SW 1271 (cell line): ENCODE data around the gene REV3L.
A peak's percentile ranks its signal among the peaks of the same experiment; 100 is the strongest.
"Not testable (repeated sequence)": the region's sequence is repeated elsewhere in the genome, so short reads cannot be mapped to it uniquely, and the experiment has no call there.

Experiments used
- DNase-seq, 2 experiments: peaks; one replicate each; lab custom pipeline; 2025; lab: John Stamatoyannopoulos, UW

Gene REV3L, protein sequence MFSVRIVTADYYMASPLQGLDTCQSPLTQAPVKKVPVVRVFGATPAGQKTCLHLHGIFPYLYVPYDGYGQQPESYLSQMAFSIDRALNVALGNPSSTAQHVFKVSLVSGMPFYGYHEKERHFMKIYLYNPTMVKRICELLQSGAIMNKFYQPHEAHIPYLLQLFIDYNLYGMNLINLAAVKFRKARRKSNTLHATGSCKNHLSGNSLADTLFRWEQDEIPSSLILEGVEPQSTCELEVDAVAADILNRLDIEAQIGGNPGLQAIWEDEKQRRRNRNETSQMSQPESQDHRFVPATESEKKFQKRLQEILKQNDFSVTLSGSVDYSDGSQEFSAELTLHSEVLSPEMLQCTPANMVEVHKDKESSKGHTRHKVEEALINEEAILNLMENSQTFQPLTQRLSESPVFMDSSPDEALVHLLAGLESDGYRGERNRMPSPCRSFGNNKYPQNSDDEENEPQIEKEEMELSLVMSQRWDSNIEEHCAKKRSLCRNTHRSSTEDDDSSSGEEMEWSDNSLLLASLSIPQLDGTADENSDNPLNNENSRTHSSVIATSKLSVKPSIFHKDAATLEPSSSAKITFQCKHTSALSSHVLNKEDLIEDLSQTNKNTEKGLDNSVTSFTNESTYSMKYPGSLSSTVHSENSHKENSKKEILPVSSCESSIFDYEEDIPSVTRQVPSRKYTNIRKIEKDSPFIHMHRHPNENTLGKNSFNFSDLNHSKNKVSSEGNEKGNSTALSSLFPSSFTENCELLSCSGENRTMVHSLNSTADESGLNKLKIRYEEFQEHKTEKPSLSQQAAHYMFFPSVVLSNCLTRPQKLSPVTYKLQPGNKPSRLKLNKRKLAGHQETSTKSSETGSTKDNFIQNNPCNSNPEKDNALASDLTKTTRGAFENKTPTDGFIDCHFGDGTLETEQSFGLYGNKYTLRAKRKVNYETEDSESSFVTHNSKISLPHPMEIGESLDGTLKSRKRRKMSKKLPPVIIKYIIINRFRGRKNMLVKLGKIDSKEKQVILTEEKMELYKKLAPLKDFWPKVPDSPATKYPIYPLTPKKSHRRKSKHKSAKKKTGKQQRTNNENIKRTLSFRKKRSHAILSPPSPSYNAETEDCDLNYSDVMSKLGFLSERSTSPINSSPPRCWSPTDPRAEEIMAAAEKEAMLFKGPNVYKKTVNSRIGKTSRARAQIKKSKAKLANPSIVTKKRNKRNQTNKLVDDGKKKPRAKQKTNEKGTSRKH (N-terminal part only)

DNA sequence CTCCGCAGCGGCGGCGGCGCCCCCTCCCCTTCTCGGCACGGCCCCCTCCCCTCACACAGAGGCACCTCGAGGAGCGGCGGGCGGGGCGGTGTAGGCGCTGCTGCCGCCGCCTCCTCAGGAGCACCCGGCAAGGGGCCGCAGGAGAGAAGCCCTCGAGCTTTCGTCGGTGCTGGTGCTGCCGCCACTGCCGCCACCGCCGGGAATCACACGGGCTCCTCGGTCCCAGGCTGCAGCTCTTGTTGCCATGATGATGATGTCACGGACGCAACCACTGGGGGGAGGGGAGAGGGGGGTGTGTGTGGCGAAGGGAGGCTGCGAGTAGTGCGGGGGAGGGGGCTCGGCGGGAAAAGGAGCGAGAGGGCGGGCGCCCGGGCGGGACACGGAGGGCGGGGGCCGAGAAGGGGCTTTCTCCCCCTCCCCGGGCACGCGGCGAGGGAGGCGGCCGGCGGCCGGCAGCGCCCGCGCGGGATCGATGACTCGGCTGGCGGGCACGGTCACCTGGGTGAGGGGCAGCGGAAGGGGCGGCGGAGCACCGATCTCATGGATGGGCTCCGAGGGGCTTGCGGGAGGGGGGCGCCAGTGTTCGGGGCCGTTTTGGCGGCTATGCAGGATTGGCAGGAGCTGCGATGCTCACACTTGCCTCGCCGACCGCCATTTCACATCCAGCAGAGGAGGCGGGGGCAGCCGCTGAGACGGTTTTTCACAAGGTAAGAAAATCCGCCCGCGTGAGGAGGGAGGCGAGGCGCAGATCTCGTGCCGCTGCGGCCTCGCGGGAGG is at the start of gene REV3L:
Gene REV3L (minus strand): TSS at position 260 of the 777 bp plus-strand sequence. CDS start 330 bp downstream, outside the sequence.
- DNase-seq: peak; percentile 78 to 81

DNA sequence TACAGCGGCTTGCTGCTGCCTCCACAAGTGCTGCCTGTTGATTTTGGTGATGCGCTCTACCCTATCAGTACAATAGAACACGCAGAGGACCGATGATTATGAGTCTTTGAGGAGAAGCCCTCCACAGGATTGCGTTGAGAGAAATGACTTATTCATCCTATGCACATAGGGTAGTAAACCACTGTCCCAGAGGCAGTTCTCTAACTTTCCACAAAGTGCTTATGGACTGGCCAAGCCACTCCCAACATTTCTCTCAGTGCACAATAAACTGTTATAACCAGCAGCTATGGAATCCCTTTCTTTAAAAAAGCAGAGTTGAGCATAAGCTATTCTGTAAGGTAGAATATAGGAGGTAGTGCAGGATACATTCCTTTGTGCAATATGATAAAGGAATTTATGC is 48.2 kb upstream of the REV3L start:
- no peak for DNase-seq

DNA sequence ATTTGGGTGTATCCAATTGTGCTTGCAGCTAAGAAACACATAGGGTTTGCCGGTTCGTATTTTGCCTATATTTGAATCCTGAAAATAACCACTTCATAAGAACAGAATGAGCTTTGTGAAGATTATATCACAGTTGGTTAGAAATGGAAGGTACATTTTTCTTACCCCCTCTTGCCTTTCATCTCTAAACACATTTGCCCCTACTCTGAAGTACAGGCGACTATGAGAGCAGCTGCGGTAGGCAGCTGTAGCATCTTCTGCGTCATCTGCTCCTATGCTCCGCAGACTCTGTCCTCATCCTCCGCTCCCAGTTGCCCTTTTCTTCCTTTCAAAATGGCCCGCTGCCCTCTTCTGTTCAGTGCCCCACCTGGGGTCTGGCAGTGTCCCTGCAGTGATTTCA is 47.6 kb upstream of the REV3L start:
- no peak for DNase-seq

DNA sequence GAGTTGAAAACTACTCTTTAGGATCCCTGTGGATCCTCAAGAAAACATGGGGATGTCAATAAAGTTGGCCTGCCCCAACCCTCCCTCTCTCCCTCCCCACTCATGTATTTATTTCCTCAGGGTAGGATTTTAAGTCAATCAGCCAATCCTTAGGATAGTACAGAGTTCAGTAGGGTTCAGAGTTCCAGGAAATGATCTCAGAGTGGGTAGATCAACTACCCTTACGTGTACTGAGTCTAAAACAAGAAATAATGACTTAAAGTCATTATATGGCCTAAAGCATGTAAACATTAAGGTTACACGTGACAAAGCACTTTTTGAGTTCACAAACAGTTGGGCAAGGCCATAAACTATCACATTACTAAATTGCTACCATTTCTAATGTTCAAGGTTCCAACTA is 47.2 kb upstream of the REV3L start:
- DNase-seq: no peak

DNA sequence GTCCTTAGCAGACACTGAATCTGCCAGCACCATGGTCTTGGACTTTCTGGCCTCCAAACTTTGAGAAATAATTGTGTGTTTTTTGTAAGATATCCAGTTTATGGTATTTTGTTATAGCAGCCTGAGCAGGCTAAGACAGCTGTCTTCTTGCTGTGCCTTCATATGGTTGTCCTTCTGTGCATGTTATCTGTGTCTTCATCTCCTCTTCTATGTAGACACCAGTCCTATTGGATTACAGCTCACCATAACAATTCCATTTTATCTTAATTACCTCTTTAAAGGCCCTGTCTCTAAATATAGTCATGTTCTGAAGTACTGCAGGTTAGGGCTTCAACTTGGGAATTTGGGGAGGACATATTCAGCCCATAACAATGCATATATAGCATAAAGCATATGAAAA is 44.3 kb upstream of the REV3L start:
- DNase-seq: no peak

DNA sequence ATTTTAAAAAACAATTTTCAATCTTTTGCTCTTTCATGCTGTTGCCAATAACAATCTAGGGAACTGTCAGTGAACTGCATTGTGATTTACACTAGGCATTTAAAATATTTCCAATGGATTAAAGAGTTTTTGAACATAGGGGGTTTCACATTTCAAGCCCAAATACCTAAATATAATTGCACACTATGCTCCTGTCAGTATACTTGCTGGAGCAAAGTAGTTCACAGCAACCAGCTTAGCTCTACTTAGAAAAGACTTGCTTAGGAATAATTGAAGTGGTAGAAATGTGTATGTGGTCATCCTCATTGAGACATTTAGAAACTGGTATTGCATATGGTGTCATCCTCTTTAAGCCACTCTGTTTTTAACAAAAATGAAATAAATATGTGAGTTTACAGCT is 41.7 kb upstream of the REV3L start:
- DNase-seq: no peak

DNA sequence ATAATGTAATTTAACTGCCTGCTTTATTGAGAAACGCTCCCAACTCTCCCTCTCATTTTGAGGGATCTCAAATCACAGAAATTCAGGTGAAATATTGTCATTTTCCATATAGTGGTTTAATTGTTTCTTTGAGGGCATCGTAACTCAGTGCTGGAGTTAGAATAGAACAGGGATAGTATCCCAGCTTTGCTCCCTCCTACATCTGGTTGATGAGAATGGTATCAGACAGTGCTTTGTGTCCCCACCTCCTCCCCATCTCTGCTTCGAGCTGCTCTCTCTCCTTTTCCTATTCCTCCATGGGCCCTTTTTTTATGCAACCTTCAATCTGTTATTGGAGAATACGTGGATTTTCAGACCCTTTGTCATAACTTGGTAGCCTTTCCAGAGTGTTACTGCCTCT is 41.2 kb upstream of the REV3L start:
- no peak for DNase-seq

DNA sequence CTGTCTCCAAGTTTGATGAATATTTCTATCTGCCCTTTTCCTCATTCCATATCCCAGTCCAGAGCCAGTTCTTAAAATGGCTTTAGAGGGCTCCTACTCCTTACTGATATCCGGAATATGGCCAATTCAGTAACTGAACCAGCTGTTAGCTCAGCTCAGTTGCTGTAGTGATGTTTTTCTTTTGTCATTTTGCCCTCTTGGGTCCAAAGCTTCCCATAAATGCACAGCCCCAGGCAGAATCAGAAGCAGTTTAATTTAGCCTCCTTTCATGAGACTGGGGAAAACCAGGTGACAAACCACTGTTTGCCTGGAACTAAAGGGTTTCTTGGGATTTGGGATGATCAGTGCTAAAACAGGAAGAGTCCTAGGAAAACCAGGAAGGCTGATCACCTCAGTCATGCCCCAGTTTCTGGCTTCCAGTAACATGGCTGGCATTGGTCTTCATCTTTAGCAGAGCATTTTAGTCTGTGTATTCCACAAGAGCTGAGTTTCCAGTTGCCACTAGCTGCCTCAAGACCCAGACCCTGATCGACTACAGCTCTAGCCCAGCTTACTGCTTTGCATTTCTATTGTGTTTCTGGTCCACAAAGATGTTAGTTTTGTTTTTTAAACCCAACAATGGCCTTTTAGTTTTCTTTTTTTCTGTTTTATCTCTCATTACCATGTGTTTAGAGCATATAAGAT is 40.6 kb upstream of the REV3L start:
- no peak for DNase-seq

DNA sequence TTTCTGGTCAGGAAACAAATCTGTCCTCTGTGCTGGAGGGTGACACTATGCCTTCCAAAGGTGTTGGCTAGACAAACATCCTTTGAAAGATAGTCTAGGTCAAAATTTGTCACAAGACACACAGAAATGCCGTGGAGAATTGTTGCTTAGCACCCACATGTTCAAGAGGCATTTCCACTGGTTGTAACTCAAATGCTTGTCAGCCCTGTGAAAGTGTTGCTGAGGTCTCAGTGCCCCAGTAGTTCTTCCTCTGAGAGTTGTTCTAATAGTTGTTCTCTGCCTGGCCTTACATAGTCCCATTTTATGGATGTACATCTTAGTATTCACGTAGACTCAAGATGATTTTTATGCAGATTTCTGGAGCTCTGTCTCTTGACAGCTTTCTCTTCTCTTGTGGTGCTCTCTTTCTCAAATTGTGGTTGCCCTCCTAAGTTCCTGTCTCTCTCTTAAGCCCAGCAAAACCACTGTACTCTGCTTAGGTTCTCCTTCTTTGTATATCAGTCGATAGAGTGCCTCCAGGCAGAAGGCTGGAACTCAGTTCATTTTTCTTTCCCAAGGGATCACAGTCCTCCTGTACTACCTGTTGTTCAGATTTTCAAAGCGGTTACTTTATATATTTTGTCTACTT is 39.5 kb upstream of the REV3L start:
- no peak for DNase-seq

DNA sequence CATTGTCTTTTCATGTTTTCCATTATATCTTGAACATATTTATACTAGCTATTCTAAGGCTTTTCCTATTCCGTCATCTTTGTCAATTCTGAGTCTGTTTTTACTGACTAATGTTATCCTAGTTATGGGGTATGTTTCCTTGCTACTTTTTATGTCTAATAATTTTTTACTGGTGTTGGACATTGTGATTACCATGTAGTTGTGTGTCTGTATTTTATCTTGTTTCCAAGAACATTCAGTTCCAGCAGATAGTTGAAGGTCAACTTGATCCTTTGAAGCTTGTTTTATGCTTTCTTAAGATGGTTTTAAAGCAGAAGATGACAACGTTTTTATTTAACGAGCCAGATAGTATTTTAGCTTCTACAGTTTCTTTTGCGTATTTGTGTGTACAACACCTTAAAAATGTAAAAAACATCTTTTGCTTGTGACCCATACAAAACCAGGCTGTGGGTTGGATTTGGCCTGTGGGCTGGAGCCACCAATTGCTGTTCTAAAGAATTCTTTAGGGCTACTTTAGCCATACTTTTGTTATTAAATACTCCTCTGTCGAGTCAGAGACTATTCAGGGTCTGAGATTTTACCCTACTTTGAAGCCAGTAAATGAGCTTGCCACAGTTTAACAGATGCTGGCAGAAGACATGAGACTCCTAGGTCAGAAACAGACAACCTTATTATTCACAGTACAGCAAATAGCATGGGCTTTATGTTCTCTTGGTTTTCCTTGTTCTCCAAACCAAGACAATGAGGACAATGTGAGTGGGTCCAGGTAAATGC is 38.7 kb upstream of the REV3L start:
- DNase-seq: no peak

DNA sequence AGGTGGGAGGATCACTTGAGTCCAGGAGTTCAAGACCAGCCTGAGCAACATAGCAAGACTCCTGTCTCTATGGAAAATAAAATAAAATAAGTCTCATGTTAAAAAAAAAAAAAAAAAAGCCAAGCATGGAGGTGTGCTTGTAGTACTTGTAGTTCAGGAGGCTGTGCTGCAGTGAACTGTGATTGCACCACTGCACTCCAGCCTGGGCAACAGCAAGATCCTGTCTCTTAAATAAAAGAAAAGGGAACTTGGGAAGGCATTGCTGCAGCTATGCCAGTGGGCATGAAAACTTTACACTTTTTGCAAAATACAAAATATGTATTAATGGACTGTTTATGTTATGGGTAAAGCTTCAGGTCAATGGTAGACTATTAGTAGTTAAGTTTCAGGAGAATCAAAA is 37.5 kb upstream of the REV3L start:
- DNase-seq: no peak

DNA sequence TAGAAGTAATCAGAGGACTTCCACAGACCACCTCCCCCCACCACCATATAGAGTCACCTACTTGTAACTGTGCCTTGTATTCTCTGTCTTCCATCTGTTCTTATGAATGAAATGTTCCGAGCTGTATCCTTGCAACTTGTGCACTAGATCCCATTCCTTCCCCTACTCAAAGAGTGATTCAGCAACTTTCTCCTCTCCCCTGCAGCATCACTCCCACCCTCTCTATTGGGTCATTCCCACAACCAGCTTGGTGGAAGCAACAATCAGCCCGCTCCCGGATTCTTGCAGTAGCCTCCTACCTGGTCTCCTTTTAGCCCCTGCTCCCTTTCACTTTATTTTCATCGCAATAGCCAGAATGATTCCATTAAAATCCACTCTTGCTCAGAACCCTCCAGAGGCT is 34.9 kb upstream of the REV3L start:
- DNase-seq: no peak

DNA sequence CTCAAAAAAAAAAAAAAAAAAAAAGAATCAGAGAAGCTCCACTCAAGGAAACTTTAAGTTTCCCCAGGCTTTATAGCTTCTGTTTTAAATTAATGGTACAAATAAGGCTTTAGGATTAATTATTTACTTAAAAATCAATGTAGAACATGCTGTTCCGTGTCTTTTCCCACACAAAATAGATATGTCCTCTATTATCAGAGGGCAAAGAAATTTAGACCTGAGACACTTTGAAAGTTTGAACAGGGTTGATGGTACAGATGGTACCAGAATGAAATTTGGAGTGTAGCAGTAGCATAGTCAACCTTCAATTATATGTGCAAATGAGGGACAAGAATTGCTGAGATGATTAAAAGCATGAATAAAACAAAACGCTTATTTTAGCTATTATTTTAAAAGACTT is 32.2 kb upstream of the REV3L start:
- DNase-seq: no peak

DNA sequence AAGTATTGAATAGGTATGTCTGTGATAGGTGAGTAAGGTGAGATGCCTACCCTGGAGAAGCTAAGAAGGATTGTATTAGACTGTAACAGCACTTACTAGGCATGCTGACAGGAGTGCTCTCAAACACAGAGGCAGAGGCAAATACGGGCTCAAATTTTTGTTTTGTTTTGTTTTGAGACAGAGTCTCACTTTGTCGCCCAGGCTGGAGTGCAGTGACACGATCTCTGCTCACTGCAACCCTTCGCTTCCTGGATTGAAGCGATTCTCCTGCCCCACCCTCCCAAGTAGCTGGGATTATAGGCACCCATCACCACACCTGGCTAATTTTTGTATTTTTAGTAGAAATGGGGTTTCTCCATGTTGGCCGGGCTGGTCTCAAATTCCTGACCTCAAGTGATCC is 31.5 kb upstream of the REV3L start:
- not testable (repeated sequence) for DNase-seq

DNA sequence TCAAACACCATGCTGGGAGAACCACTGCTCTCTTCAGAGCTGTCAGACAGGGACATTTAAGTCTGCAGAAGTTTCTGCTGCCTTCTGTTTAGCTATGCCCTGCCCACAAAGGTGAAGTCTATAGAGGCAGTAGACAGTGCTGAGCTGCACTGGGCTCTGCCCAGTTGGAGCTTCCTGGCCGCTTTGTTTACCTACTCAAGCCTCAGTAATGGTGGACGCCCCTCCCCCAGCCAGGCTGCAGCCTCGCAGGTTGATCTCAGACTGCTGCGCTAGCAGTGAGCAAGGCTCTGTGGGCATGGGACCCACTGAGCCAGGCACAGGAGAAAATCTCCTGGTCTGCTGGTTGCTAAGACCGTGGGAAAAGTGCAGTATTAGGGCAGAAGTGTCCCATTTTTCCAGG is 24.2 kb upstream of the REV3L start:
- not testable (repeated sequence) for DNase-seq

DNA sequence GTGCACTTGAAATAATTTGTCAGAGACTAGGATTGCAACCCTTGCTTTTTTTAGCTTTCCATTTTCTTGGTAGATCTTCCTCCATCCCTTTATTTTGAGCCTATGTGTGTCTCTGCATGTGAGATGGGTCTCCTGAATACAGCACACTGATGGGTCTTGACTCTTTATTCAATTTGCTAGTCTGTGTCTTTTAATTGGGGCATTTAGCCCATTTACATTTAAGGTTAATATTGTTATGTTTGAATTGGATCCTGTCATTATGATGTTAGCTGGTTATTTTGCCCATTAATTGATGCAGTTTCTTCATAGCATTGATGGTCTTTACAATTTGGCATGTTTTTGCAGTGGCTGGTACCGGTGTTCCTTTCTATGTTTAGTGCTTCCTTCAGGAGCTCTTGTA is 22.5 kb upstream of the REV3L start:
- DNase-seq: not testable (repeated sequence)

DNA sequence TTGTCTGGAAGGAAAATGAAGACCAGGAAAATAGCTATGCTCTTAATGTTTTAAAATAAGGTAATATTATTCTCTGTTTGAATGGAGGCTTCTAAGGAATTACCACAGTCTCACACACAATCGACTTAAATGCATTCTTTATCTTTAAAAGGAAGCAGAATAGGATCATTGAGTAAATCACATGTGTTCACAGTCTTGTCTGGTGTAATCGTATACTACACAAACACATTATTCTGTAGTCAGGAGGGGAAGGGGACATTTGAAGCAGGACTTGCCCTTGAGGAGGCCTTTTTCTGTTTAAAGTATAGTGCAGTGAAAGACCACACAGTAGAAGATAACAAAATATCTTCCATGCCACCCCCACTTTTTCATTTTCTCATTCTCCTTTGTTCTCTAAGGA is 20.6 kb upstream of the REV3L start:
- DNase-seq: no peak

DNA sequence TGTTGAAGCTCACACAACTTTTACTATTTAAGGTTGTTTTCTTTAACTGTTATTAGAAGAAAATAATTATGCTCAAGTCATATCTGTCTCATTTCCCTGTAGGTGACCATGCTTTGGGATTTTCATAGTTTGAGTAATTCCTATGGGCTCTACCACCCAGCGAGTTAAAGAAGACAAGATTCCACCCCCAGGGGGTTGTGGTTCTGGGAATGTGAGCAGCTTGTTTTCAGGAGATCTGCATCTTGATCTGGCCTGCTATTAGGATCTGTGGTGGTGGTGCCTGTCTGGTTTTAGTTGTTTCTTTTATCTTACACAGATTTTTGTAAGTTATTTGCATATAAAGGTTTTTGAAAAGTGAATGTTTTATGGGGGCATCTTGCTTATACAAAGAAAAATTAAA is 20.2 kb upstream of the REV3L start:
- no peak for DNase-seq

DNA sequence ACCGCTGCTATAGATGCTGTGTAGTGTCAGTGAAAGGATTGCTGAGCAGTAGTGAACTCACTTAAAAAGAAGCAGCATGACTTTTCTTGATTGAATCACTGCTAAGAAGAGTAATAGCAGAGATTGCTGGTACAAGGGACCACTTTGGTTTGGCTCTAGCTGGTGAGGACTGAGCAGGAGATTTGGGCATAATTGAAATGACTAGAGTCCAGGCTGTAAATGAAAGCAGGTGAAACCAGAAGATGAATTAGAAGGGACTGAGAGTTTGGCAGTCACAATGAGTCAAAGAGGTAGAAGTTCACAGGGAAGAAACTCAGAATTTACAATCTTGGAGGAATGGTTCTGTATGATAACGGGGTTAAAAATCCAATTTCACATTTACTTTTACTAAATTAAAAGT is 19.1 kb upstream of the REV3L start:
- DNase-seq: no peak

DNA sequence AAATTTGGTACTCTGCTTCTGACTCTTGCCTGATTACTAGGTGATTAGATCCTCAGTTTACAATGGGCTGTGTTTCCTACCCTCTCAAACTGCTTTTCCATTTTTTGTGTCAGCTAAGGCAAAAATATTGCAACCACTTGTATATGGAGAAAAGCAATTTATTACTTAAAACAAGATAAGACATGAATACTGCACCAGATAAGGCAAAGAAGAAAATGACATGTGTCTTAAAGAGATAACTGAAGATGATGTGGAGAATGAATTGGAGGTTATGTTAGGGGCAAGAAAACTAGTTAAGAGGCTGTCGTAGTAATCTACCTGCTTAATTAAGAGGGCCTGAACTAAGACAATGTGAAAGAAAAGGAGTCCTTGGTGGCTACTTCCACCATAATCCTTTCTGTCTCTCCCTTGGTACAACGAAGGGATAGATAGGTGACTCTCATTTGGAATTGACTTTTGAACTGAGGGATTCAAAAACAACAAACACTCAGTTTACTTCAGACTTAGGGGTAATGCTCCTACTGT is 16.3 kb upstream of the REV3L start:
- no peak for DNase-seq
